ENCODE data around the gene MRPS23.

Gene MRPS23

GRCh38 chr17:57877803-57878377 lies 28.0 kb upstream of the MRPS23 start:
- no peak for DNase-seq

- DNase-seq = no peak
These were observed 27.0 kb upstream of the MRPS23 start for GRCh38 chr17:57876866-57877237.

GRCh38 chr17:57876023-57876865 lies 26.4 kb upstream of the MRPS23 start:
- DNase-seq = no peak

- no peak for DNase-seq
These were observed 25.6 kb upstream of the MRPS23 start for GRCh38 chr17:57875290-57876022.

- DNase-seq = no peak
These were observed 24.8 kb upstream of the MRPS23 start for GRCh38 chr17:57874434-57875289.

GRCh38 chr17:57874058-57874419 lies 24.2 kb upstream of the MRPS23 start:
- no peak for DNase-seq

- no peak for DNase-seq
These were observed 23.6 kb upstream of the MRPS23 start for GRCh38 chr17:57873261-57874057.

- DNase-seq = no peak
These were observed 22.7 kb upstream of the MRPS23 start for GRCh38 chr17:57872536-57872935.

GRCh38 chr17:57871863-57872262 lies 22.0 kb upstream of the MRPS23 start:
- no peak for DNase-seq

- DNase-seq = no peak
These were observed 21.3 kb upstream of the MRPS23 start for GRCh38 chr17:57871155-57871554.

- no peak for DNase-seq
These were observed 20.4 kb upstream of the MRPS23 start for GRCh38 chr17:57870283-57870635.

GRCh38 chr17:57869617-57870282 lies 19.9 kb upstream of the MRPS23 start:
- no peak for DNase-seq

- no peak for DNase-seq
These were observed 19.2 kb upstream of the MRPS23 start for GRCh38 chr17:57868910-57869616.

- DNase-seq = no peak
These were observed 18.4 kb upstream of the MRPS23 start for GRCh38 chr17:57868007-57868909.

- no peak for DNase-seq
These were observed 17.3 kb upstream of the MRPS23 start for GRCh38 chr17:57867126-57867525.

- no peak for DNase-seq
These were observed 16.9 kb upstream of the MRPS23 start for GRCh38 chr17:57866723-57867122.

GRCh38 chr17:57866319-57866718 lies 16.5 kb upstream of the MRPS23 start:
- no peak for DNase-seq

GRCh38 chr17:57864273-57864672 lies 14.4 kb upstream of the MRPS23 start:
- DNase-seq = no peak

GRCh38 chr17:57862694-57863667 lies 13.1 kb upstream of the MRPS23 start:
- no peak for DNase-seq

Data from NCI-H187 (cell line).